B cell (primary cell): ENCODE data around the gene EGF.

Source experiments
- CTCF ChIP-seq: fragments of 200-600 bp; IDR thresholded peaks from one replicate; pipeline ENCODE4 v1.8.0; 2022; ENCODE audit warnings: antibody characterized with exemption, mild to moderate bottlenecking
- EZH2 ChIP-seq: IDR thresholded peaks from 2 replicates; pipeline ENCODE4 v1.6.1; 2012; ENCODE audit warnings: borderline replicate concordance, low read depth, mild to moderate bottlenecking, moderate library complexity, low read length; ENCODE audit not compliant: insufficient read depth, poor library complexity, severe bottlenecking

- no peak for TF ChIP-seq CTCF
- TF ChIP-seq EZH2, result no peak
These were observed 34.8 kb downstream of the EGF start for GRCh38 chr4:109947457-109947856.
